DMS153 treated with DMSO at 0.1 percent for 48 hours (cell line): Measurements from ENCODE around the gene IL1RAPL2.
"Not testable (repeated sequence)": the region's sequence is repeated elsewhere in the genome, so short reads cannot be mapped to it uniquely, and the experiment has no call there.

ENCODE experiments used
- DNase-seq: peaks from one replicate; lab custom pipeline; 2025; ENCODE audit not compliant: unreplicated experiment; lab: John Stamatoyannopoulos, UW

IL1RAPL2 gene

DNA sequence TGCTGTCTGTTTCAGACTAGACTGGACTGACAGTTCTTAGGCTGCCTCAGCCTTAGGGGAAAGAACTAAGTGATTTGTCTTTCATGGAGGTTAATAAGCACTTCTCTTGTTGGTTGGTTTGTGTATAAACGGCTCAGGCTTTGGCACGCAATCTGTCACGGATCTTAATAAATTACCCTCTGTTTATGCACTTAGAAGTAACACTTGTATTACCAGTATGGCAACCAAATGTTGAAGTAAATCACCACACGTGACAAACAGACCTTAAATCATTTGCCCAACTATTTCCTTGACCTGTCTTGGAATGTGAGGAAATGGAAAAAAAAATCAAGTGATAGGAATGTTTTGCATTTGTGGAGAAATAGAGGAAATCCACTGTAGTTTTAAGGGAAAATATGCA, 584.6 kb downstream of the IL1RAPL2 start:
- DNase-seq, result no peak

DNA sequence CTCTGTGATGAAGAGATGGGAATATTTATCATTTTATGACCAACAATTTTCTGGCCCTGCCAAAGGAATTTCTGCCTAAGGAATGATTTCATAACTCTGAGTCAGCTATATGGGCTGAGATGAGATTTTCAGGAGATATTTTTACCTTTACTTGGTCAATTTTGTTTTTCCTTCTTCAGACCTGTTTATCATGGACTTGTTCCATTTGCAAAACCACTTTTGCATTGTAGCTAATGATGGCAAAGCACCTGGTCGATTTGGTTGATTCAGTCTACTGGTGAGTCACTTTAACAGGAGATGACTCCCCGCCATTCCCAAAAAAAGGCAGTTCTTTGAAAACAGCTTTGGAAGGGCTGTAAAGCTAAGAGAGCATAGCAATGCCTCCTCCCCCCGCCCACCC, 601.2 kb downstream of the IL1RAPL2 start:
- DNase-seq, result no peak

DNA sequence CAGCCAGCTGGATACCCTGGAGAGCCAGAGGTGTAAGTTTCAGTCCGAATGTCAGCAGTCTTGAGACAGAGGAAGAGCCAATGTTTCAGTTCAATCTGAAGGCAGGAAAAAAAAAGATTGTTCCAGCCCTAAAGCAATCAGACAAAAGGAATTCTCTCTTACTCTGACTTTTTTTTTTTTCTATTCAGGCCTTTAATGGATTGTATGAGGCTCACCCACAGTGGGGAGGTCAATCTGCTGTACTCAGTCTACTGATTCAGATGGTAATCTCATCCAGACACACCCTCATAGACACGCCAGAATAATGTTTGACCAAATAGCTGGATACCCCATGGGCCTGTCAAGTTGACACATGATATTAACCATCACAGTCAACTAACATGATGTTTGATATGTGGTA, 602.6 kb downstream of the IL1RAPL2 start:
- no peak for DNase-seq

DNA sequence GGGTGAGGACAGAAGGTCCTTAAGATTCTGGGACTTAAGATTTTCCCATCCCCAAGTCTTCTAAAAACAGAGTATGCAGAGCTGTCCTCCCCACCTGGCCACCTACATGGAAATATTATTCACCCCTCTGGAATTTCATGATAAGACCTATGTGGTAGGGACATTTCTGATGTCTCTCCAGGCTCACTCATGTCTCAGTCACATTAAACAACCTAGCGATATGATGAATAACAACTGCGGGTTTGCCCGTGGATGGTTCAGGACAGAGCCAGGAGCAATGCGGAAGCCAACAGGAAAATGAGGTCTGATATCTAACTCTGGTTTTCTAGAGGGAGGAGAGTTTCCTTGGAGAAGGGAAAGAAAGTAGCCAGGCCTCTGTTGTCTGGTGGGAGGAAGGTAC, 607.1 kb downstream of the IL1RAPL2 start:
- no peak for DNase-seq

DNA sequence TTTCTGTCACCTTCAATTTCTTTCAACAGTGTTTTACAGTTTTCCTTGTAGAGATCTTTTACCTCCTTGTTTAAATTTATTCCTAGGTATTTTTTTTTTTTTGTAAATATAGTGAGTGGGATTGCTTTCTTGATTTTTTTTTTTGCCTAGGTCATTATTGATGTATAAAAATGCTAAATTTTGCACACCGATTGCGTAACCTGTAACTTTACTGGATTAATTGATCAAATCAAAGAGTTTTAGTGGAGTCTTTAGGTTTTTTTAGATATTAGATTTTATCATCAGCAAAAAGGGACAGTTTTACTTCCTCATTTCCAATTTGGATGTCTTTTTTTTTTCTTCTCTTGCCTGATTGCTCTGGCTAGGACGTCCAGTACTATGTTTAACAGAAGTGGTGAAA, 613.6 kb downstream of the IL1RAPL2 start:
- DNase-seq, result no peak

DNA sequence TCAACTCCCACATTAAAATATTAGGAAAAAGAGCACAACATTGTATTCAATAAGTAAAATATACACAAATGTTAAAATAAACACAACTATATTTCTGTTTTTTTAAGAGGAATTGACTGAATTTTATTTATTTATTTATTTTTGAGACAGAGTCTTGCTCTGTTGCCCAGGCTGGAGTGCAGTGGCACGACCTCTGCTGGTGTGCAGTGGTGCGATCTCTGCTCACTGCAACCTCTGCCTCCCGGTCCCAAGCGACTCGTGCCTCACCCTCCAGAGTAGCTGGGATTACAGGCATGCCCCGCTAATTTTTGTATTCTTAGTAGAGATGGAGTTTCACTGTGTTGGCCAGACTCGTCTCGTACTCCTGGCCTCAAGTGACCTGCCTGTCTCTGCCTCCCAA, 623.1 kb downstream of the IL1RAPL2 start:
- no peak for DNase-seq

DNA sequence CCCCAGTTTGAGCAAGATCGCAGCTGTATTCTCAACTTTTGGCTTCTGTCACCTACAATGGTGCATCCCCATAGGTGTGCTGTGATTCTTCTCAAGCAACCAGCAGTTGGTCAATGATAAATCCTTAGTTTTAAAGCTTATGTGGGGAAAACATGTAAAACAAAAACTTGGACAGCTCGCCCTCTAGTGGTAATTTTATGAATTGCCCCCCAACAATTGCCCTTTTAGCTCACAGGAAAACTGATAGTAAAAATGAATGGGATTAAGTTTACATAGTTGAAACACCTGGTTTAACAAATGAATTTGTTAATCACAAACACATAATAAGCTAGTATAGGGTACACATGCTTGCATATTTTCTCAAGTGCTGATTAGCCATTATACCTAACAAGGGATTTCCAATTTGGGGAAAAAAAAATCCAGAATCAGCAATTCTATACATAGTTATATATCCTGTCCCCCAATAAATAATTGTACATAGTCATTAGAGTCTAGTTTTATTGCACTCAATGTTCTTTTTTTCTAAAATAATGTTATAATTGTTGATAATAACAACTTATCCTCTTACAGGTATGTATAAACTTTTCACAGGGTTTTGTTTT, 624.4 kb downstream of the IL1RAPL2 start:
- DNase-seq, result no peak

- DNase-seq, result no peak
These were observed 625.9 kb downstream of the IL1RAPL2 start for GRCh38 chrX:105191878-105192277.

DNA sequence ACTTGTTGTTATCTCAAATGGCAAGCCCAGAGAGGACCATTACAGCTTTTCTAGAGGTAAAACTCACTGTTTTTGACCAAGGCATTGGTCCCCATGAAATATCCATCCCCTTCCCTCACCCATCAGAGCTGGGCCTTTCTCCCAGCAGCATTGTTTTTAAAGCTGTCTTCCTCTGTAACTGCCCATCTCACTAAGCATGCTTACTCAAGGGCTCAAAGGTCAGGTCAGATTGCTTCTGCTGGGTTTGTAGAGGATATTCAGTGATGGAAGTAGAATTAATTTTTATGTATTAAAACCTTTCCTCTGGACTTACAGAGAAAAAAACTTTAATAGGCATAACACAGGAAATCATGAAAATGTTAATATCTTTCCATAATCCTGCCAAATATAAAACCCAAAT, 643.4 kb downstream of the IL1RAPL2 start:
- no peak for DNase-seq

DNA sequence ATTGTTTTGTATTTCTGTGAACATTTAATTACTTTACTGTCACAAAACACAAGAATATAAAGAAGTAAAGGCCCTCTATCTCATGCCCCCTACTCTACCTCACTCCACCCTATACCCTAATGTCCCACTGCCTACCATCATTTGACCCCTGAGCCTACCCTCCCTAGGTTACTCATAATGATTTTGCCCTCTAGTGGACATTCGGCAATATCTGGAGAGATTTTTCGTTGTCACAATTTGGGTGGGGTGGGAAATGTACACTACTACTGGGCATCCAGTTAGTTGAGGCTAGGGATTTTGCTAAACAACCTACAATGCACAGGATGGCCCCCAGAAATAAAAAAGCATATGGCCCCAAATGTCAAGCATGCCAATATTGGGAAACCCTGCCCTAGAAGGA, 644.3 kb downstream of the IL1RAPL2 start:
- no peak for DNase-seq

- DNase-seq, result no peak
These were observed 645.1 kb downstream of the IL1RAPL2 start for GRCh38 chrX:105211066-105211575.

GRCh38 chrX:105219454-105220401, 653.7 kb downstream of the IL1RAPL2 start:
- no peak for DNase-seq

DNA sequence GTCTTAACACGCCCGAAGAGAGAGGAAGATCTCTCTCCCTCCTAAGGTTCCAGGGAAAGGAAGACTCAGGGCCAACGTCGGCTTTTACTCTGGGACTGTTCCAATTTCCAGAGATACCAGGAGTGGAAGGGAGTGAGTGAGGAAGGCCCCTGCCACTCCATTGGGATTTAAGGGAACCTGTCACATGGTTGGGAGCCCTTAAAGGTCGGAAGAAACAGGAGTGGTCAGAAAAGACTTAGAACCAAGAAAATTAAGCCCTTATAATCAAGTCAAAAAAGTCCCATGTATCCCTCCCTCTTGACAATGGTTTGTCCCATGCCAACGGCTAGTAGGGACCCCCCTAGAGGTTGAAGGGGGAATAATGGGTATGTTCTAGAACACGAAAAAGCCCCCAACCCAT, 654.6 kb downstream of the IL1RAPL2 start, which contains the start of gene TEX13A:
TEX13A (minus strand) TSS at position 59 of the 400 bp plus-strand sequence. CDS start 297 bp downstream, outside the sequence.
- DNase-seq, result no peak

GRCh38 chrX:105221374-105221773, 655.4 kb downstream of the IL1RAPL2 start:
- no peak for DNase-seq

DNA sequence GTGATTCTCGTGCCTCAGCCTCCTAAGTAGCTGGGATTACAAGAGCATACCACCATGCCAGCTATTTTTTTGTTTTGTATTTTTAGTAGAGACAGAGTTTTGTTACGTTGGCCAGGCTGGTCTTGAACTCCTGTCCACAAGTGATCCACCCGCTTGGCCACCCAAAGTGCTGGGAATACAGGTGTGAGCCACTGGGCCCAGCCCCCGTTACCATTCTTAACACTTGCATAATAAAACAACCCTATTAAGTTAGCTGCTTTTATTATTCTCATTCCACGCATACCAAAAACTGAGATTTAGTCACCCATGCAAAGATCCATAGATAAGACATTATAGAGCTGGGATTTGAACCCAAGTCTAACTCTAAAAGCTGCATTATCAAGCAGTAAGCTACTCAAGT, 660.5 kb downstream of the IL1RAPL2 start:
- DNase-seq, result no peak

- no peak for DNase-seq
These were observed 662.6 kb downstream of the IL1RAPL2 start for GRCh38 chrX:105228602-105229001.

DNA sequence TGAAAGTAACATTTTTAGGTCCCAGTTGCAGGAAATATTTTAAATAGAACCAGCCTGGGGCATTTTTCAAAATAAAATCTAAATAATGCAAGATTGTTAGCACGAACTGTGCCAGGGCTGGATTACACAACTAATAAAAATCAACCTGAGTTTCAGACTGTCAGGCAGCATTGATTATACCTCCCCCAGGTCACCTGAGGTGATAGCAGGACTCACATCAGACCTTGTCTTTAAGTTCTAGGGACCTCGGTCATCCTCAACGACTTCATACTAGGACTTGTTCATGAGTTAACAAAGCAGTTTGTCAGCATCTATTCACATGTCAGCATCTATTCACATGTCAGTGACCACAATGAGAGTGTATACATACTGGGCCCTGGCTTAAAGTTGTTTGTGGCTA, 663.1 kb downstream of the IL1RAPL2 start:
- no peak for DNase-seq

DNA sequence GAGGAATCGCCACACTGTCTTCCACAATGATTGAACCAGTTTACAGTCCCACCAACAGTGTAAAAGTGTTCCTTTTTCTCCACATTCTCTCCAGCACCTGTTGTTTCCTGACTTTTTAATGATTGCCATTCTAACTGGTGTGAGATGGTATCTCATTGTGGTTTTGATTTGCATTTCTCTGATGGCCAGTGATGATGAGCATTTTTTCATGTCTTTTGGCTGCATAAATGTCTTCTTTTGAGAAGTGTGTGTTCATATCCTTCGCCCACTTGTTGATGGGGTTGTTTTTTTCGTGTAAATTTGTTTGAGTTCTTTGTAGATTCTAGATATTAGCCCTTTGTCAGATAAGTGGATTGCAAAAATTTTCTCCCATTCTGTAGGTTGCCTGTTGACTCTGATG, 671.4 kb downstream of the IL1RAPL2 start:
- DNase-seq, result not testable (repeated sequence)

- no peak for DNase-seq
These were observed 675.1 kb downstream of the IL1RAPL2 start for GRCh38 chrX:105241056-105241455.

DNA sequence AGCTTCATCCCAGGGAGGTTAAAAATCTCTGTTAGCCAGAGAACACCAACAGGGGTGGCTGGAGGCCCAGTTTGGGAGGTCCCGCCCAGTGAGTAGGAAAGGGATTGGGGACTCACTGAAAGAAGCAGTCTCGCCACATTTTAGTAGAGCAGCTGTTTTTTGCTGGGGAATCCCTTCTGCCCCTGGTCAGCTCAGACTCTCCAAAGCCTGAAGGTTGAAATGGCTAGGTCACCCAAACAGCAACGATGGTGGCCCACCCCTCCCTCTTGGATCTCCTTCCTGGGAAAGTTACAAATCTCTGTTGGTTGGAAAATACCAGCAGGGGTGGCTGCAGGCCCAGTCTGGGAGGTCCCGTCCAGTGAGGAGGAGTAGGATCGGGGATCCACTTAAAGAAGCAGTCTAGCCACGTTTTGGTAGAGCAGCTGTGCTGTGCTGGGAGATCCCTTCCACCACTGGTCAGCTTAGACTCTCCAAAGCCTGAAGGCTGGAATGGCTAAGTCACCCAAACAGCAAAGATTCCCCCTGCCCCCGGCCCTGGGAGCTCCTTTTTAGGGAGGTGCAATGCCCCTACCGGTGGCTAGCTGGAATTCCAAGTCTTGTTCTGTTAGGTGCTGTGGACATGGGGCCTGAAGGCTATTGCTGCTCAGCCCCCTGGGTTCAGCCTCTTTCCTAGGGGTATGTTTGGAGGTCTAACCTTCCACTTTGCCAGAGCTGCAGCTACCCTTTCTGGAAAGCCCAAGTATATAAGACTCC, 694.5 kb downstream of the IL1RAPL2 start:
- DNase-seq, result no peak

DNA sequence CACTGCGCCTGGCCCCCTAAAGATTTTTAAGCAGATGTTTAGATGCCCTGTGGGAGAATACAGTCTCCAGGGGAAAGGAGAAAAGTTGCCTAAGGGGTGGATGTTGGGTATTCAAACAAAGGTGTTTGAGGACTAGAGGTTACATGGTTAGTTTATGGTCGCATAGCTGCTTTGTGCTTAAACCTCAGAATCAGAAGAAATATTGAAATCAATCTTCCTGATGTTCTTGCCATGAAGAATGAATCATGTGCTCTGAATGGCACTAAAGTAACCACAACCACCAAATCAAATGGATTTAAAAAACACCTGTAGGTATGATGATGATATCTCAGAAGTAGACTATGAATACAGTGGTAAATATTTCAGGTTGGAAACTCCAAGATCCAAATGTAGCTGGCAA, 697.2 kb downstream of the IL1RAPL2 start:
- no peak for DNase-seq
